DND-41 (cell line): Measurements from ENCODE around the gene PROZ.

Experiments used
- ATAC-seq: fragments of 200-7000 bp; cut with Tn5 transposase; 3 replicates; pipeline ENCODE4 v1.9.1; 2021; ENCODE audit warnings: low read depth; ENCODE audit not compliant: insufficient read depth
- DNase-seq: peaks from one replicate; pipeline ENCODE4 v3.0.0-alpha.2; 2020
- H2AFZ ChIP-seq: 2 replicates; pipeline ENCODE4 v1.6.0; 2012; ENCODE audit warnings: low read depth, low read length
- H3K27ac ChIP-seq: 2 replicates; pipeline ENCODE4 v1.5.1; 2012; ENCODE audit warnings: low read length, inconsistent platforms
- H3K27me3 ChIP-seq: fragments of 200-600 bp; sonication (generic); 2 replicates; pipeline ENCODE4 v1.6.0; 2012; ENCODE audit warnings: low read length, mild to moderate bottlenecking, inconsistent platforms; ENCODE audit not compliant: insufficient read depth, poor library complexity
- H3K36me3 ChIP-seq: 2 replicates; pipeline ENCODE4 v1.5.1; 2012; ENCODE audit warnings: low read length, inconsistent platforms; ENCODE audit not compliant: insufficient read depth
- H3K4me1 ChIP-seq: 2 replicates; pipeline ENCODE4 v1.5.1; 2012; ENCODE audit warnings: mild to moderate bottlenecking, low read length; ENCODE audit not compliant: insufficient read depth
- H3K4me2 ChIP-seq: 2 replicates; pipeline ENCODE4 v1.6.0; 2012; ENCODE audit warnings: mild to moderate bottlenecking, moderate library complexity, low read length, inconsistent platforms; ENCODE audit not compliant: insufficient read depth
- H3K4me3 ChIP-seq, 2 experiments: fragments of 200-600 bp in 1 of 2; shearing (Covaris generic) in 1 of 2; 2 replicates each; pipeline ENCODE4 v1.5.1; 2012 to 2016; ENCODE audit warnings: inconsistent platforms in 2 of 2, low read length in 2 of 2, mild to moderate bottlenecking in 2 of 2, low read depth in 1 of 2, moderate library complexity in 1 of 2
- H3K79me2 ChIP-seq: 2 replicates; pipeline ENCODE4 v1.6.0; 2012; ENCODE audit warnings: low read length, inconsistent platforms; ENCODE audit not compliant: insufficient read depth
- H3K9ac ChIP-seq: 2 replicates; pipeline ENCODE4 v1.6.0; 2012; ENCODE audit warnings: low read depth, mild to moderate bottlenecking, inconsistent platforms, low read length, moderate library complexity
- H3K9me3 ChIP-seq: 2 replicates; pipeline ENCODE4 v1.5.1; 2012; ENCODE audit warnings: low read length, moderate library complexity, mild to moderate bottlenecking, inconsistent platforms; ENCODE audit not compliant: insufficient read depth, severe bottlenecking
- H4K20me1 ChIP-seq: 2 replicates; pipeline ENCODE4 v1.6.0; 2012; ENCODE audit warnings: low read length; ENCODE audit not compliant: insufficient read depth
- CTCF ChIP-seq: IDR thresholded peaks from 2 replicates; pipeline ENCODE4 v1.5.1; 2012; ENCODE audit warnings: borderline replicate concordance, low read length, moderate library complexity, mild to moderate bottlenecking; ENCODE audit not compliant: poor library complexity, severe bottlenecking; ENCODE audit errors: extremely low read depth
- EZH2 ChIP-seq: IDR thresholded peaks from 3 replicates; pipeline ENCODE4 v1.6.1; 2012; ENCODE audit warnings: borderline replicate concordance, low read depth, mild to moderate bottlenecking, moderate library complexity, low read length, inconsistent platforms; ENCODE audit not compliant: severe bottlenecking

The PROZ gene

GRCh38 chr13:113157929-113158747 lies at the start of gene PROZ:
TSS of gene PROZ (plus strand) at chr13:113158648. CDS start at chr13:113158661, 13 bp downstream.
- Histone ChIP-seq H3K36me3 (no peaks in the 10 kb centered on the region), H3K9me3 (no peaks in the 10 kb centered on the region), H4K20me1 (no peaks in the 10 kb centered on the region; the same call in 1 of the 2 replicates), H3K9ac (no peak within 1 kb of the TSS), H3K4me2 (no peak within 1 kb of the TSS), H3K79me2 (no peaks in the 10 kb centered on the region), H2AFZ (no peak within 1 kb of the TSS), H3K27me3 (peaks cover 6% of the 10 kb centered on the region), H3K4me1 (peaks cover 16% of the 10 kb centered on the region), H3K4me3 (no peak within 1 kb of the TSS), H3K27ac (no peak within 1 kb of the TSS)
- ATAC-seq: no peak
- TF ChIP-seq EZH2: no peak
- no peak for TF ChIP-seq CTCF
- no peak for DNase-seq

- Histone ChIP-seq H3K4me3 (no peak overlapping the region), H4K20me1 (no peaks in the 10 kb centered on the region), H3K4me1 (no peaks in the 10 kb centered on the region), H3K9ac (no peak overlapping the region), H3K9me3 (no peaks in the 10 kb centered on the region), H3K27ac (no peak overlapping the region), H3K27me3 (no peaks in the 10 kb centered on the region), H3K4me2 (no peak overlapping the region), H3K36me3 (no peaks in the 10 kb centered on the region), H3K79me2 (no peaks in the 10 kb centered on the region), H2AFZ (no peak overlapping the region)
- ATAC-seq: no peak
- TF ChIP-seq CTCF: no peak
- TF ChIP-seq EZH2: no peak
- DNase-seq: no peak
Measured at GRCh38 chr13:113109151-113110047, 49.0 kb upstream of the PROZ start.

- Histone ChIP-seq H3K4me3 (no peak overlapping the region), H3K79me2 (no peaks in the 10 kb centered on the region), H3K27me3 (no peaks in the 10 kb centered on the region), H3K9ac (no peak overlapping the region), H3K27ac (no peak overlapping the region), H3K9me3 (no peaks in the 10 kb centered on the region), H3K36me3 (no peaks in the 10 kb centered on the region), H2AFZ (no peak overlapping the region), H3K4me2 (no peak overlapping the region), H3K4me1 (no peaks in the 10 kb centered on the region), H4K20me1 (no peaks in the 10 kb centered on the region)
- no peak for TF ChIP-seq CTCF
- TF ChIP-seq EZH2: no peak
- ATAC-seq: no peak
- no peak for DNase-seq
Measured at GRCh38 chr13:113110048-113110851, 48.2 kb upstream of the PROZ start.
